Measurements from ENCODE around the gene PIH1D2.

PIH1D2 gene

GRCh38 chr11:112087212-112087611 lies 13.4 kb upstream of the PIH1D2 start:
- H3K4me3 ChIP-seq (ENCODE audit: low read depth, low read length) = peak overlapping the region; percentile 95
- ChIA-PET CTCF (interaction anchor here (1.4 kb wide), 1 partner anchor 26 kb away, joined by 5 read pairs; no protein-coding TSS in a partner anchor), POLR2A (interaction anchor here (1.0 to 1.7 kb wide), 6 partner anchors 8 to 160 kb away, joined by 3 to 7 read pairs (median 4); partner anchors contain the start of genes NKAPD1 and PIH1D2)
- H3K4me1 ChIP-seq (ENCODE audit: control insufficient read depth, insufficient read depth, low read length) = no peaks in the 10 kb centered on the region
- no peaks in the 10 kb centered on the region for H3K9me3 ChIP-seq (ENCODE audit: control insufficient read depth, insufficient read depth, low read depth, low read length)
- TF ChIP-seq KLF10 (tag by site-specific recombination; IDR thresholded peaks at IDR 0.05) = no peak
- H3K27ac ChIP-seq (ENCODE audit: extremely low read depth, low read depth, low read length) = no peak overlapping the region; the same call in 1 of the 2 replicates
- H3K36me3 ChIP-seq (ENCODE audit: control insufficient read depth in 2 of 2, insufficient read depth in 1 of 2, low read length in 2 of 2) = peaks cover 18 to 83% of the 10 kb centered on the region in 2 experiments

- peaks cover 15 to 83% of the 10 kb centered on the region in 2 experiments for H3K36me3 ChIP-seq (ENCODE audit: control insufficient read depth in 2 of 2, insufficient read depth in 1 of 2, low read length in 2 of 2)
- H3K27ac ChIP-seq (ENCODE audit: extremely low read depth, low read depth, low read length) = peak within 1 kb of the TSS; percentile 18; the same call in 1 of the 2 replicates
- POLR2A ChIA-PET = interaction anchor here (0.5 to 1.7 kb wide), 7 partner anchors 9 to 160 kb away, joined by 3 to 7 read pairs (median 4); partner anchors contain the start of genes NKAPD1 and PIH1D2
- H3K4me3 ChIP-seq (ENCODE audit: low read depth, low read length) = peak within 1 kb of the TSS; percentile 95
- H3K9me3 ChIP-seq (ENCODE audit: control insufficient read depth, insufficient read depth, low read depth, low read length) = no peaks in the 10 kb centered on the region
- CTCF ChIA-PET = interaction anchor here (0.6 to 1.4 kb wide), 2 partner anchors 27 to 875 kb away, joined by 5 read pairs; partner anchors contain the start of gene NCAM1
- H3K4me1 ChIP-seq (ENCODE audit: control insufficient read depth, insufficient read depth, low read length) = no peaks in the 10 kb centered on the region
- TF ChIP-seq, protein P1, sequence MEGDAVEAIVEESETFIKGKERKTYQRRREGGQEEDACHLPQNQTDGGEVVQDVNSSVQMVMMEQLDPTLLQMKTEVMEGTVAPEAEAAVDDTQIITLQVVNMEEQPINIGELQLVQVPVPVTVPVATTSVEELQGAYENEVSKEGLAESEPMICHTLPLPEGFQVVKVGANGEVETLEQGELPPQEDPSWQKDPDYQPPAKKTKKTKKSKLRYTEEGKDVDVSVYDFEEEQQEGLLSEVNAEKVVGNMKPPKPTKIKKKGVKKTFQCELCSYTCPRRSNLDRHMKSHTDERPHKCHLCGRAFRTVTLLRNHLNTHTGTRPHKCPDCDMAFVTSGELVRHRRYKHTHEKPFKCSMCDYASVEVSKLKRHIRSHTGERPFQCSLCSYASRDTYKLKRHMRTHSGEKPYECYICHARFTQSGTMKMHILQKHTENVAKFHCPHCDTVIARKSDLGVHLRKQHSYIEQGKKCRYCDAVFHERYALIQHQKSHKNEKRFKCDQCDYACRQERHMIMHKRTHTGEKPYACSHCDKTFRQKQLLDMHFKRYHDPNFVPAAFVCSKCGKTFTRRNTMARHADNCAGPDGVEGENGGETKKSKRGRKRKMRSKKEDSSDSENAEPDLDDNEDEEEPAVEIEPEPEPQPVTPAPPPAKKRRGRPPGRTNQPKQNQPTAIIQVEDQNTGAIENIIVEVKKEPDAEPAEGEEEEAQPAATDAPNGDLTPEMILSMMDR (tag by site-specific recombination; IDR thresholded peaks at IDR 0.05) = peak; percentile 92
- peak; percentile 72 for TF ChIP-seq ZNF366 (tag by site-specific recombination; conservative IDR thresholded peaks at IDR 0.05)
- TF ChIP-seq, protein P2, sequence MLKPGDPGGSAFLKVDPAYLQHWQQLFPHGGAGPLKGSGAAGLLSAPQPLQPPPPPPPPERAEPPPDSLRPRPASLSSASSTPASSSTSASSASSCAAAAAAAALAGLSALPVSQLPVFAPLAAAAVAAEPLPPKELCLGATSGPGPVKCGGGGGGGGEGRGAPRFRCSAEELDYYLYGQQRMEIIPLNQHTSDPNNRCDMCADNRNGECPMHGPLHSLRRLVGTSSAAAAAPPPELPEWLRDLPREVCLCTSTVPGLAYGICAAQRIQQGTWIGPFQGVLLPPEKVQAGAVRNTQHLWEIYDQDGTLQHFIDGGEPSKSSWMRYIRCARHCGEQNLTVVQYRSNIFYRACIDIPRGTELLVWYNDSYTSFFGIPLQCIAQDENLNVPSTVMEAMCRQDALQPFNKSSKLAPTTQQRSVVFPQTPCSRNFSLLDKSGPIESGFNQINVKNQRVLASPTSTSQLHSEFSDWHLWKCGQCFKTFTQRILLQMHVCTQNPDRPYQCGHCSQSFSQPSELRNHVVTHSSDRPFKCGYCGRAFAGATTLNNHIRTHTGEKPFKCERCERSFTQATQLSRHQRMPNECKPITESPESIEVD (tag by site-specific recombination; IDR thresholded peaks at IDR 0.05) = no peak
- TF ChIP-seq, protein P3, sequence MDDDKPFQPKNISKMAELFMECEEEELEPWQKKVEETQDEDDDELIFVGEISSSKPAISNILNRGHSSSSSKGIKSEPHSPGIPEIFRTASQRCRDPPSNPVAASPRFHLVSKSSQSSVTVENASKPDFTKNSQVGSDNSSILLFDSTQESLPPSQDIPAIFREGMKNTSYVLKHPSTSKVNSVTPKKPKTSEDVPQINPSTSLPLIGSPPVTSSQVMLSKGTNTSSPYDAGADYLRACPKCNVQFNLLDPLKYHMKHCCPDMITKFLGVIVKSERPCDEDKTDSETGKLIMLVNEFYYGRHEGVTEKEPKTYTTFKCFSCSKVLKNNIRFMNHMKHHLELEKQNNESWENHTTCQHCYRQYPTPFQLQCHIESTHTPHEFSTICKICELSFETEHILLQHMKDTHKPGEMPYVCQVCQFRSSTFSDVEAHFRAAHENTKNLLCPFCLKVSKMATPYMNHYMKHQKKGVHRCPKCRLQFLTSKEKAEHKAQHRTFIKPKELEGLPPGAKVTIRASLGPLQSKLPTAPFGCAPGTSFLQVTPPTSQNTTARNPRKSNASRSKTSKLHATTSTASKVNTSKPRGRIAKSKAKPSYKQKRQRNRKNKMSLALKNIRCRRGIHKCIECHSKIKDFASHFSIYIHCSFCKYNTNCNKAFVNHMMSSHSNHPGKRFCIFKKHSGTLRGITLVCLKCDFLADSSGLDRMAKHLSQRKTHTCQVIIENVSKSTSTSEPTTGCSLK (tag by site-specific recombination; IDR thresholded peaks at IDR 0.05) = no peak
- TF ChIP-seq, protein P4, sequence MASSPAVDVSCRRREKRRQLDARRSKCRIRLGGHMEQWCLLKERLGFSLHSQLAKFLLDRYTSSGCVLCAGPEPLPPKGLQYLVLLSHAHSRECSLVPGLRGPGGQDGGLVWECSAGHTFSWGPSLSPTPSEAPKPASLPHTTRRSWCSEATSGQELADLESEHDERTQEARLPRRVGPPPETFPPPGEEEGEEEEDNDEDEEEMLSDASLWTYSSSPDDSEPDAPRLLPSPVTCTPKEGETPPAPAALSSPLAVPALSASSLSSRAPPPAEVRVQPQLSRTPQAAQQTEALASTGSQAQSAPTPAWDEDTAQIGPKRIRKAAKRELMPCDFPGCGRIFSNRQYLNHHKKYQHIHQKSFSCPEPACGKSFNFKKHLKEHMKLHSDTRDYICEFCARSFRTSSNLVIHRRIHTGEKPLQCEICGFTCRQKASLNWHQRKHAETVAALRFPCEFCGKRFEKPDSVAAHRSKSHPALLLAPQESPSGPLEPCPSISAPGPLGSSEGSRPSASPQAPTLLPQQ (tag by site-specific recombination; IDR thresholded peaks at IDR 0.05) = peak; percentile 58; the same call in 1 of the 2 replicates
- TF ChIP-seq ZNF302 (tag by site-specific recombination; IDR thresholded peaks at IDR 0.05; ENCODE audit: low read depth) = no peak
- peak; percentile 21; the same call in 1 of the 2 replicates for TF ChIP-seq ZNF394 (tag by site-specific recombination; IDR thresholded peaks at IDR 0.05; ENCODE audit: borderline replicate concordance)
- TF ChIP-seq ZNF777 (tag by site-specific recombination; IDR thresholded peaks at IDR 0.05; ENCODE audit: borderline replicate concordance) = no peak
- no peak for TF ChIP-seq ZEB2 (tag by site-specific recombination; IDR thresholded peaks at IDR 0.05)
- TF ChIP-seq ZNF776 (tag by site-specific recombination; IDR thresholded peaks at IDR 0.05; ENCODE audit: borderline replicate concordance) = no peak
- no peak for TF ChIP-seq KLF7 (tag by site-specific recombination; IDR thresholded peaks at IDR 0.05; ENCODE audit: borderline replicate concordance)
- no peak for TF ChIP-seq ZNF544 (tag by site-specific recombination; IDR thresholded peaks at IDR 0.05)
- TF ChIP-seq ELK4 (IDR thresholded peaks at IDR 0.05; ENCODE audit: borderline replicate concordance, low read depth, low read length) = no peak
- TF ChIP-seq ZNF521 (tag by site-specific recombination; IDR thresholded peaks at IDR 0.05) = no peak
- TF ChIP-seq ZNF280D (tag by site-specific recombination; IDR thresholded peaks at IDR 0.05) = no peak
- no peak for TF ChIP-seq ZNF621 (tag by site-specific recombination; IDR thresholded peaks at IDR 0.05)
- TF ChIP-seq ZNF530 (tag by site-specific recombination; IDR thresholded peaks at IDR 0.05; ENCODE audit: low read depth) = no peak
- TF ChIP-seq ZNF221 (tag by site-specific recombination; IDR thresholded peaks at IDR 0.05; ENCODE audit: borderline replicate concordance) = no peak
- TF ChIP-seq ZNF341 (tag by site-specific recombination; IDR thresholded peaks at IDR 0.05; ENCODE audit: low read depth) = no peak
- peak; percentile 93 for TF ChIP-seq SP2 (tag by site-specific recombination; IDR thresholded peaks at IDR 0.05)
These were observed 12.8 kb upstream of the PIH1D2 start, which contains the start of the genes SDHD and TIMM8B for GRCh38 chr11:112086422-112087191. TSS of gene SDHD (plus strand) at chr11:112086873. CDS start at chr11:112086908, 35 bp downstream. TSS of gene TIMM8B (minus strand) at chr11:112086756. CDS start at chr11:112086723, 33 bp downstream.
